NCI-H1436 (cell line): ENCODE results near the gene PVALEF.
"Not testable (repeated sequence)": the region's sequence is repeated elsewhere in the genome, so short reads cannot be mapped to it uniquely, and the experiment has no call there.

Experiments used
- DNase-seq: peaks from one replicate; lab custom pipeline; 2025; lab: John Stamatoyannopoulos, UW

Gene PVALEF

DNA sequence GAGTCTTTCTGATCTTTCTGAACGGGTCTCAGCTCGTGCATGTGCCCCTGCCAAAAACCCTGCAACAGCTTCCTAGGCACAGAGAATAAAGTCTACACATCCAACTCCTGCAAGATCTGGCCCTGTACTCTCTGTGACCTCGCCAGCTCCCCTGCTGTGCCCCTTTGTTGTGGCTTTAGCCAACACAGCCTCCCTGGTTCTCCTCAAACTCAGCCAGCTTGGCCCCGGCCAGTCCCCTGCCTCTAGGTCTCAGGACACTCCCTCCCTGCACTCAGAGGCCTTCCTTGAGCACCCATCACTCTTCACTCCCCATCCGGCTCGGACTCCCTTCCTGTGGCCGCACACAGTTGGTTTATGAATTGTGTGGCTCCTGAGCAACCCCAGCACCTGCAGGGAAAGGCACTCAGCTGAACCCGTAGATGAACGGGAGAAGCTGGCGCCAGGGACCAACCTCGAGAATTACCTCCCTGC lies 56.1 kb downstream of the PVALEF start:
- no peak for DNase-seq

- no peak for DNase-seq
These were observed 56.7 kb downstream of the PVALEF start for GRCh38 chr17:81221842-81222619.

DNA sequence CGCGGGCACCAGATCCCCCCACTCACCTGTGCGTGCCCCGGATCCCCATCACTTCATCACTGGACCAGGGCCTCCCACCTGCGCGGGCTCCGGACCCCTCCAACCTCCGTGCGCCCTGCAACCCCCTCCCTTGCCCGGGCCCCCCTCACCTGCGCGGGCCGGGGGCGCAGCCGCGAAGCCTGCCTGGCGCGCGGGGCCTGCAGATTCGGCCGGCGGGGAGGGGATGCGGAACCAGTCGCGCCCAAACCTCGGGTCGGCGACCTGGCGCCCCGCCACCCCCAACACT lies 57.3 kb downstream of the PVALEF start:
- no peak for DNase-seq

DNA sequence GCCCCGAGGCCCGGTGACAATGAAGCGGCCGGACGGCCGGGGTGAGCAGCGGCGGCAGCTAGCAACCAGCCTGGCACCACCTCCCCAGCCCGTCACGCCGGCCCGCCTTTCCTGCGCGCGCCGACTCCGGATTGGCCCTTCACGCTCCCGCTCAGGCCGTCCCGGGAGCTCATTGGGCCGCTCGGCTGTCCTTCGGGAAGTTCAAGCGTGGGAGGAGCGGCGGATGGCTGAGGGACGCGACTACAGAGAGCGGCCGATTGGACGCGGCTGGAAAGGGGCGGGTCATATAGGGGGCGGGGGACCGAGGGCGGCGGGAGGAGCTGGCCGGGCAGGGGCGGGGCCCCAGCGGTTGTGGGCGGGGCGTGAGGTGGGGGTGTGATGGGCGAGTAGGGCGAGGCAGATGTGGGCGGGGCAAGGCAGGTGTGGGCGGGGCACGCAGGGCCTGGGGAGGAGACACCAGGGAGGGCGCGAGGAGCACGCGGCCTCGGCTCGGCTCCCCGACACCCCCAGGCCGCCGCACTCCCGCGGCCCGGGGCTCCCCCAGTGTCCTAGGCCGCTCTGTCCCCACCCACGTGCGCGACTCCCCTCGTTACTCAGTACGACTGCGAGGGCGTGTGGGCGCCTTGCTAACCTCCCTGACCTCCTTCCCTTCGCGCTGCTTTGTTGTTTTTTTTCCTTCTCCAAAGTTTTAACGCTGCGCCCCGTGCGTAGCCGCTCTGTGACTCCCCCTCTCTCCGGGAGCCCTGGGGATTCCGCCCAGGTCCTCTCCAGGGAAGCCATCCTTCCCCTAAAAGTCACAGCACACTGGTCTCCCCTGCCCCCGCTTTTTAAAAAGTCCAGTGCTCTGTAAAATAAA lies 57.8 kb downstream of the PVALEF start, which contains the start of gene CEP131:
Gene CEP131, minus strand, starts transcription at position 60 of the 856 bp plus-strand sequence. CDS start 2,909 bp downstream, outside the sequence.
- DNase-seq = peak; percentile 100

DNA sequence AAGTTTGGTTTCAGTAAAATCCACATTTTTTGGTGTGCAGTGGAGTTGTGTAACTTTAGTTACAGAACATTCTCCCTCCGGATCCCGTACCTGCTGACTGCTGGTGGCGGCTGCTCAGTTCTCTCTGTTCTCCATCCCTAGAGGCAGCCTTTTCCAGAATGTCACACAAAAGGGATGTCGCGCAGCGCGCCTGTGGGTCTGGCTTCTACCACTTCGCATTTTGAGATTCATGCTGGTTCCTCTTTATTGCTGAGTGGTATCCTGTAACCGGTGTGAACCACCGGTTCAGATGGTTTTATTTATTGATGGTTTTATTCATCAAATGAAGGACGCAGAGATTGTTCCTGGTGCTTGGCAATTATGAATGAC lies 58.4 kb downstream of the PVALEF start:
- peak; percentile 34 for DNase-seq

- not testable (repeated sequence) for DNase-seq
These were observed 62.3 kb downstream of the PVALEF start for GRCh38 chr17:81227630-81228029.

- DNase-seq = no peak
These were observed 63.1 kb downstream of the PVALEF start for GRCh38 chr17:81228420-81228819.

- DNase-seq = no peak
These were observed 63.7 kb downstream of the PVALEF start for GRCh38 chr17:81228834-81229665.

GRCh38 chr17:81229666-81229920 lies 64.3 kb downstream of the PVALEF start:
- DNase-seq = no peak

- DNase-seq = no peak
These were observed 64.9 kb downstream of the PVALEF start for GRCh38 chr17:81230043-81230820.

- DNase-seq = no peak
These were observed 65.9 kb downstream of the PVALEF start for GRCh38 chr17:81231121-81231645.

- DNase-seq = no peak
These were observed 66.7 kb downstream of the PVALEF start for GRCh38 chr17:81231766-81232581.
